OCI-LY3 (cell line): ENCODE results near the gene FIBCD1.

ENCODE experiments used
- H2AFZ ChIP-seq: fragments of 200-600, 300-600 bp; shearing (Covaris generic); 2 replicates; pipeline ENCODE4 v1.6.0; 2014; ENCODE audit warnings: antibody characterized with exemption, low read depth, low read length
- H3K27ac ChIP-seq: fragments of 200-600, 300-600 bp; sonication (generic); 2 replicates; pipeline ENCODE4 v1.5.1; 2014; ENCODE audit warnings: mild to moderate bottlenecking, low read length, moderate library complexity, mixed read lengths
- H3K27me3 ChIP-seq: fragments of 200-600, 300-600 bp; sonication (generic); 2 replicates; pipeline ENCODE4 v1.6.1; 2014; ENCODE audit warnings: low read depth, low read length, mixed read lengths
- H3K36me3 ChIP-seq: fragments of 200-600, 300-600 bp; sonication (generic); replicated peaks from 2 replicates; pipeline ENCODE3; 2014; ENCODE audit warnings: low read depth, low read length, mixed read lengths
- H3K4me1 ChIP-seq: fragments of 300-600, 200-600 bp; sonication (generic); 2 replicates; pipeline ENCODE4 v1.6.1; 2014; ENCODE audit warnings: low read length, mixed read lengths
- H3K4me2 ChIP-seq: fragments of 200-600, 300-600 bp; sonication (generic); 2 replicates; pipeline ENCODE4 v1.6.1; 2014; ENCODE audit warnings: low read length, mixed read lengths
- H3K4me3 ChIP-seq: fragments of 300-600, 200-600 bp; sonication (generic); 2 replicates; pipeline ENCODE4 v1.5.1; 2014; ENCODE audit warnings: antibody characterized with exemption, mild to moderate bottlenecking, low read length, moderate library complexity
- H3K79me2 ChIP-seq: fragments of 300-600, 200-600 bp; shearing (Covaris generic); 2 replicates; pipeline ENCODE4 v1.6.1; 2014; ENCODE audit warnings: mild to moderate bottlenecking, low read length, mixed read lengths
- H3K9ac ChIP-seq: fragments of 300-600, 200-600 bp; shearing (Covaris generic); 2 replicates; pipeline ENCODE4 v1.6.0; 2014; ENCODE audit warnings: mild to moderate bottlenecking, low read length, moderate library complexity
- H3K9me3 ChIP-seq: fragments of 200-600, 300-600 bp; shearing (Covaris generic); 2 replicates; pipeline ENCODE4 v1.6.1; 2014; ENCODE audit warnings: low read length, mixed read lengths; ENCODE audit not compliant: insufficient read depth
- H4K20me1 ChIP-seq: fragments of 200-600, 300-600 bp; sonication (generic); 2 replicates; pipeline ENCODE4 v1.6.1; 2016; ENCODE audit warnings: low read length, mixed read lengths; ENCODE audit not compliant: insufficient read depth
- CTCF ChIP-seq: fragments of 200-600, 300-600 bp; sonication (generic); IDR thresholded peaks from 2 replicates; pipeline ENCODE4 v1.5.1; 2014; ENCODE audit warnings: antibody characterized with exemption, low read length, low read depth
- EZH2phosphoT487 ChIP-seq: fragments of 200-600 bp; shearing (Covaris generic); IDR thresholded peaks from 2 replicates; pipeline ENCODE4 v1.6.1; 2018; ENCODE audit warnings: antibody characterized with exemption, mixed run types, low read depth

FIBCD1 gene

GRCh38 chr9:130934246-130934645 is 4.8 kb downstream of the FIBCD1 start:
- Histone ChIP-seq H3K4me3 (no peak overlapping the region), H2AFZ (no peak overlapping the region), H4K20me1 (no peaks in the 10 kb centered on the region), H3K27ac (no peak overlapping the region), H3K27me3 (peaks cover 29% of the 10 kb centered on the region), H3K4me1 (peaks cover 70% of the 10 kb centered on the region), H3K4me2 (0 out of 2 replicates have a peak overlapping the region, but pooled peaks have one; percentile 31), H3K36me3 (no peaks in the 10 kb centered on the region), H3K9me3 (no peaks in the 10 kb centered on the region), H3K9ac (no peak overlapping the region), H3K79me2 (no peaks in the 10 kb centered on the region)
- TF ChIP-seq EZH2phosphoT487 (no peak), CTCF (no peak)

- no peaks in the 10 kb centered on the region for H3K36me3 ChIP-seq
- TF ChIP-seq EZH2phosphoT487 (no peak), CTCF (no peak; the same call in 1 of the 2 replicates)
- no peaks in the 10 kb centered on the region for H4K20me1 ChIP-seq
- peaks cover 79% of the 10 kb centered on the region for H3K4me1 ChIP-seq
- peak overlapping the region; percentile 41 for H3K4me3 ChIP-seq
- no peaks in the 10 kb centered on the region for H3K79me2 ChIP-seq
- peaks cover 29% of the 10 kb centered on the region for H3K27me3 ChIP-seq
- H3K27ac ChIP-seq: no peak overlapping the region
- peak overlapping the region; percentile 67 for H3K4me2 ChIP-seq
- no peaks in the 10 kb centered on the region for H3K9me3 ChIP-seq
- H3K9ac ChIP-seq: no peak overlapping the region
- no peak overlapping the region for H2AFZ ChIP-seq
These were observed 5.7 kb downstream of the FIBCD1 start for GRCh38 chr9:130933114-130934046.

- Histone ChIP-seq H3K27me3 (peaks cover 26% of the 10 kb centered on the region), H3K79me2 (no peaks in the 10 kb centered on the region), H3K4me1 (peaks cover 88% of the 10 kb centered on the region), H3K4me2 (peak overlapping the region; percentile 67), H4K20me1 (no peaks in the 10 kb centered on the region), H3K27ac (peak overlapping the region; percentile 76), H3K9me3 (no peaks in the 10 kb centered on the region), H3K9ac (peak overlapping the region; percentile 22; the same call in 1 of the 2 replicates), H3K36me3 (no peaks in the 10 kb centered on the region), H3K4me3 (peak overlapping the region; percentile 41), H2AFZ (no peak overlapping the region)
- TF ChIP-seq CTCF: peak; percentile 52
- TF ChIP-seq EZH2phosphoT487: no peak
These were observed 6.6 kb downstream of the FIBCD1 start for GRCh38 chr9:130932255-130933079.
